HFFc6 (cell line): ENCODE results near the gene CHIT1. TPM values are rescaled to one million over a fixed set of nuclear protein-coding genes. Genes with fewer than 3 reads are reported as not detected.
A peak's percentile ranks its signal among the peaks of the same experiment; 100 is the strongest.

Source experiments
- DNase-seq: peaks from one replicate; pipeline ENCODE4 v3.0.0-alpha.2; 2018
- H3K27ac Mint-ChIP-seq: 2 replicates; pipeline ENCODE4 v1.8.0; 2020; ENCODE audit warnings: mild to moderate bottlenecking, mixed read lengths
- H3K27me3 Mint-ChIP-seq: 2 replicates; pipeline ENCODE4 v1.8.0; 2021; ENCODE audit warnings: mild to moderate bottlenecking, moderate library complexity, mixed read lengths; ENCODE audit not compliant: insufficient read depth
- H3K36me3 Mint-ChIP-seq: 2 replicates; pipeline ENCODE4 v1.8.0; 2021; ENCODE audit warnings: low read depth, mixed read lengths
- H3K4me1 Mint-ChIP-seq: 2 replicates; pipeline ENCODE4 v1.8.0; 2020; ENCODE audit warnings: low read depth, mixed read lengths
- H3K4me3 Mint-ChIP-seq: 2 replicates; pipeline ENCODE4 v1.8.0; 2020; ENCODE audit warnings: mild to moderate bottlenecking, moderate library complexity, mixed read lengths
- H3K9me3 Mint-ChIP-seq: 2 replicates; pipeline ENCODE4 v1.8.0; 2020; ENCODE audit warnings: mild to moderate bottlenecking, mixed read lengths
- CTCF ChIP-seq: fragments of 200-600 bp; sonication (generic); IDR thresholded peaks from 2 replicates; pipeline ENCODE4 v1.5.0; 2021; ENCODE audit warnings: antibody characterized with exemption, mild to moderate bottlenecking
- total RNA-seq, 6 experiments: library from RNA; stranded (reverse); fragmentation: NEBNext Ultra II Directional; extraction: Animal tissue kit (Norgen Biotek cat#: 25700); gene quantifications; 2 replicates in 1 of 6; 3 replicates in 5 of 6; pipeline ENCODE4 v1.2.3, GENCODE V29; 2021

CHIT1 gene
- total RNA-seq, 6 experiments from 2014 or later = not detected

DNA sequence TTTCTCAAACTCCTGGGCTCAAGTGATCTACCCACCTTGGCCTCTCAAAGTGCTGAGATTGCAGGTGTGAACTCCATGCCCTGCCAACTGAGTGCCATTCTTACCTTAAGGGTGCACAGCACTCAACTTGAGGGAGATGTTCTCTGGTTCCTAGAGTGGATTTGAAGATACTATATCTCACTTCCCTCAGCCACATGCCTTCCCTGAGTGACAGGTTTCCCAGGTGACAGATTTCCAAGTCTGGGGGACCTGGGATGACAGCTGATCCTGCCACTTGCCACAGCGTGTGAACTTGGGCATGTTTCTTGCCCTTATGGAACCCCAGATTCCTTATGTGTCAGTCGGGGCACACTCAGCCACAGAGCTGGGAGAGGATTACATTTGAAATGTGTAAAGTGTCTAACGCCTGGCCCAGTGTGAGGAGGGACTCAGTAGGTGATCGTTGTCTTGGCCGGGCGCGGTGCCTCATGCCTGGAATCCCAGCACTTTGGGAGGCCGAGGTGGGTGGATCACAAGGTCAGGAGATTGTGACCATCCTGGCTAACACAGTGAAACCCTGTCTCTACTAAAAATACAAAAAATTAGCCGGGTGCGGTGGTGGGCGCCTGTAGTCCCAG, 46.3 kb upstream of the CHIT1 start:
- no peak overlapping the region for H3K27ac Mint-ChIP-seq
- peaks cover 31% of the 10 kb centered on the region for H3K4me1 Mint-ChIP-seq
- TF ChIP-seq CTCF = no peak
- peaks cover 13% of the 10 kb centered on the region; the same call in 1 of the 2 replicates for H3K27me3 Mint-ChIP-seq
- H3K36me3 Mint-ChIP-seq = no peaks in the 10 kb centered on the region
- no peaks in the 10 kb centered on the region for H3K9me3 Mint-ChIP-seq
- no peak for DNase-seq
- H3K4me3 Mint-ChIP-seq = no peak overlapping the region

DNA sequence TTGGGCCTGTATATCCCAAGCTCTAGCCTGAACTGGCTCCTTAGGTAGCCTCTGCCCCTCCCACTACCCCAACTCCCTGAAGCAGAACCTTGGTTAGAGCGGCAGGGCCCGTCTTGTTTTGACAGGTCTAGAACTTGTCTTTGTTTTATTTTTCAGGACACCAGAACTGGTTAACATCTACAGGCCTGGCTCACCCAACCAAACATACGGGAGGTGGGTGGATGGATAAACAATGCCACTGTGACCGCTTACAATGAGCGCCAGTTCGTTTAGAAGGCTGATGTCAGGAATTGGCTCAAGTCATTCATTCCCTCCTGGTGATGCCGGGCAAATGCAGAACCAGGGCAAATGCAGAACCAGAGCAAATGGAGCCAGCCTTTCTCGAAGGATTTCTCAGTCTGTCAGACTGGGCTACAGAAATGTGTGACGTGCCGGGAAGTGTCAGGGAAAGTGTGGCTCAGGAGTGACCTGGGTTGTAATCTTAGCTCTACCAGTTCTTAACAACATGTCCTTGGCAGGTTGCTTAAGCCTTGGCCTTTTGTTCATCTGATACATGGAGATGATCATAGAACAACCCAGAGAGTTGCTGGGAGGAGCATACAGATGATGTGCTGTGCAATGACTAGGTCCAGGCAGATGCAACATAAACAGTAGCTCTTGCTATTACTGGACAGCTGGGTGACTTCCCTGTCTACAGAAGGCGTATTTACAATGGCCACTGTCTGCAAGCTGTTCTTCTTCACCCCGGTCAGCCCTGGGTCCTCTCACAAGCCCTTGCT, 45.3 kb upstream of the CHIT1 start:
- Mint-ChIP-seq H3K4me3 (no peak overlapping the region), H3K9me3 (no peaks in the 10 kb centered on the region), H3K4me1 (peaks cover 25% of the 10 kb centered on the region), H3K27ac (no peak overlapping the region), H3K36me3 (no peaks in the 10 kb centered on the region), H3K27me3 (peaks cover 13% of the 10 kb centered on the region; the same call in 1 of the 2 replicates)
- no peak for TF ChIP-seq CTCF
- DNase-seq = no peak

DNA sequence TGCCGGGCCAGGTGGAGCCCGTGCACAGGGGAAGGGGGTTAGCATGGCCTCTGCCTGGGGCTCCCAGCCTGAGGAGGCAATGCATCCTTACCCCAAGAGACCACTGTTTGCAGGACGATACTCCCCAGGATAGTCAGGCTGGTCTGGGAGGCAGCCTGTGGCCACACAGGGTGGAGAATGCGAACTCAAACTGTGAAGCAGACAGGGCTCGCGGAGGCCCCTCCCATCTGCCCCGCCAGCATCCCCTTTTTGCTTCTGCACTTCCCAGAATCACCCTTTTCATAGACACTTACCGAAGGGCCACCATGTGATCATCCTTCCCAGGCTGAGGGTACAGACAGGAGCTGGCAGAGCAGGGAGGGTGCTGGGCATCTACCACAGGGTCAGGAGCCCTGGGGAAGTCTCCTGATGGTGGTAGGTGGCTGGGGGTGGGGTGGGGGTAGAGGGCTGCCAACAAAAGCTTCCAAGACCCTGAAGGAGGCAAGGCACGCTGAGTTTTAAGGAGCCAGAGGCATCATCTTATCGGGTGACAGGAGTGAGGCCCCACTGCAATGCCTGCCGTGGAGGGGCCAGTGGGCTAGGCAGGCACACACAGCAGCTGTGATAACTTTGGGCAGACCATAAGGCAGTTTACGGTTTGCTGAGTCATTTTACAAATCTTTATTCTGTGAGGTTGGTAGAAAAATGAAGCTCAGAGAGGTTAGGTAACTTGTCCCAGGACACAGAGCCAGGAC, 44.6 kb upstream of the CHIT1 start:
- H3K27me3 Mint-ChIP-seq = peaks cover 13% of the 10 kb centered on the region; the same call in 1 of the 2 replicates
- peaks cover 19% of the 10 kb centered on the region for H3K4me1 Mint-ChIP-seq
- H3K4me3 Mint-ChIP-seq = no peak overlapping the region

DNA sequence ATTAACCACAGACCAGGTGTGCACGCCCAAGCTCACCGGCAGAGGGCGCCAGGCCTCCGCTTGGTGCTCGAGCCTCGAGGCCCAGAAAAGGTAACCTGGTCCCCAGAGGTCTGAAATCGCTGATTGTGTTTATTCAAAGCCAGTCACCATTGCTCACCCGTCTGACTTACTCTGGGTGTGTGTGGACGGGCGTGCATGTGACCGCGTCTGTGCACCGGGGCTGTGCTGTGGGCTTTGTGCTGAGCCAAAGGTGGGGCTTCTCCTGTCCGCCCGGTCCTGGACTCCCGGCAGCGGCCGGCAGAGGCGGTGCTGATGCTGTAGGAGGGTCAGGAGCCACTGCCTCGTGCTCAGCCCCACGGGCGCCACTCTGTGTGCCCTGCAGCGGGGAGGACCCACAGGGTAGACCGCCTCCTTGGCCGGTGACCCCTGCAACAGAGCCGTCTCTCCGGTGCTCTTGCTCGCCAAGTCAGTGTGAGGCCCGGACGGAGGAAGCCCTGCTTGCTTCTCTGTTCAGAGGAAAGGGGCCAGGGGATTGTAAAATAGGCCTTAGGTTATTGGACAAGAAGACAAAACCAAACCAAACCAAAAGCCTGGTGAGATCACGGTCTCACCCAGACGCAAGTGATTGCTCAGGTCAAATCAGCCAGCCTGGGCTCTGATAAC, 43.9 kb upstream of the CHIT1 start:
- Mint-ChIP-seq H3K27me3 (peaks cover 13% of the 10 kb centered on the region; the same call in 1 of the 2 replicates), H3K9me3 (no peaks in the 10 kb centered on the region), H3K4me1 (peaks cover 12% of the 10 kb centered on the region), H3K4me3 (peak overlapping the region; percentile 68), H3K36me3 (no peaks in the 10 kb centered on the region), H3K27ac (no peak overlapping the region)
- TF ChIP-seq CTCF = peak; percentile 100
- peak; percentile 77 for DNase-seq

More for the DNA sequence above, 44.6 kb upstream of the CHIT1 start:
- no peaks in the 10 kb centered on the region for H3K36me3 Mint-ChIP-seq
- no peaks in the 10 kb centered on the region for H3K9me3 Mint-ChIP-seq
- no peak overlapping the region for H3K27ac Mint-ChIP-seq
- no peak for TF ChIP-seq CTCF
- DNase-seq = no peak

DNA sequence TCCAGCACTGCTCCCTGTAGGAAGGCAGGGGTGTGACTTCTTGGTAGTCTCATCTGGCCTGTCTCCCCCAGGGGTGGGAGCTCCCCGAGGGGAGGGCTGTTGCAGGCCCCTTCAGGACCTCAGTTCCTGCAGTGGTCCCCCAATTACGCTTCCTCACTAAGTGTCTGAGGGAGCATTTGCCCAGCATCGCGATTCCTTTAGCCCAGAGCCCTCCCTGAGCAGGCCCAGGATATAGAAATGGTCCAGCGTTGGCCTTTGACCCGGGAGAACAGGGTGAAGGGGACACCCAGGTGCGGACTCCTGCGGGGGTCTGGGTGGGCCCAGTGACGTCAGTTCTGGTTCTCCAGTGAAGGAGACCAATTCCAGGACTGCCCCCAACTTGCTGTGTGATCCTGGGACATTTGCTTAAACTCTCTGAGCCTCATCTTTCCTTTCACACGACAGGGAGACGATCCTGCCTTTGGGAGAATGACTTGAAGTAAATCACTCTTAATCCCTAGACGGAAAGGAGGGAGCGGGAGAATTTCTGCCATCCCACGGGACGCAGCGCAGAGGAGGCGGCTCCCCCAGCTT, 43.2 kb upstream of the CHIT1 start:
- DNase-seq = no peak
- no peak for TF ChIP-seq CTCF
- Mint-ChIP-seq H3K4me1 (peaks cover 11% of the 10 kb centered on the region), H3K9me3 (no peaks in the 10 kb centered on the region), H3K27ac (no peak overlapping the region), H3K27me3 (peaks cover 10% of the 10 kb centered on the region; the same call in 1 of the 2 replicates), H3K4me3 (no peak overlapping the region), H3K36me3 (no peaks in the 10 kb centered on the region)
